Measurements from ENCODE around the gene DEDD2.

DNA sequence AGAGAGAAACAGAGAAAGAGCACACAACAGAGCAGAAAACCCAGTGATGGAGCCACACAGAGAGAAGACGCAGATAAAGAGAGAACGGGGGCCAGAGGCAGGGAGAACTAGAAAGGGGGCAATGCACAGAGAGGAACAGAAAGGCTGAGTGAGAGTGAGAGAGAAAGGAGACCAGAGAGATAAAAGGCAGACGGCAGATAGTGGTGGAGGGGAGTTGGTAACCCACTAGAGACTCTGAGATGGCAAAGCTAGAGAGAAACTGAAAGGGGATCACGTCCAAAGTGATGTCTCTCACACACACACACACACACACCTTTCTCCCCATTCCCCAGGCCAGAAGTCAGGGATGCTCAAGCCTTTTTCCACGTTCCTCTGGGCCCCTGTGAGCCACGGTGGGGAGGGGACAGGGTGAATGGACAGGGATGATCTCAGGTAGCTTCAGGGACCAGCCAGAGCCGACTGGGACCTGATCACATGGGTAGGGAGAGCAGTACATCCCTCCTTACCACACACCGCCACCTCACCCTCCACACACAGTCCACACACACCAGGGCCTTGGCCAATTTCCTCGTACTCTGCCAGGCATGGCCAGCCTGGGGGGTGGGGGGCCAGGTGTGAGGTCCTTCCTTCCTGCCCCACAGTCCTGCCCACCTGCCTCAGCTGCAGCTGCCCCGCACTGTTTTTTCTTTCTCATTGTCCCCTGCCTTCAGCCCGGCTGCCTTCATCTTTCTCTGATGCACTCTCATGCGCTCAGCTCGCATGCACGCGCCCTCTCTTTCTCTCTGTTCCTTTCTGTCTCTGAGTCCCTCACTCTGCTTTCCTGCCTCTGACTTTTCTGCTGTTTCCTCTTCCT, 62.8 kb downstream of the DEDD2 start:
- TF ChIP-seq, protein P1, sequence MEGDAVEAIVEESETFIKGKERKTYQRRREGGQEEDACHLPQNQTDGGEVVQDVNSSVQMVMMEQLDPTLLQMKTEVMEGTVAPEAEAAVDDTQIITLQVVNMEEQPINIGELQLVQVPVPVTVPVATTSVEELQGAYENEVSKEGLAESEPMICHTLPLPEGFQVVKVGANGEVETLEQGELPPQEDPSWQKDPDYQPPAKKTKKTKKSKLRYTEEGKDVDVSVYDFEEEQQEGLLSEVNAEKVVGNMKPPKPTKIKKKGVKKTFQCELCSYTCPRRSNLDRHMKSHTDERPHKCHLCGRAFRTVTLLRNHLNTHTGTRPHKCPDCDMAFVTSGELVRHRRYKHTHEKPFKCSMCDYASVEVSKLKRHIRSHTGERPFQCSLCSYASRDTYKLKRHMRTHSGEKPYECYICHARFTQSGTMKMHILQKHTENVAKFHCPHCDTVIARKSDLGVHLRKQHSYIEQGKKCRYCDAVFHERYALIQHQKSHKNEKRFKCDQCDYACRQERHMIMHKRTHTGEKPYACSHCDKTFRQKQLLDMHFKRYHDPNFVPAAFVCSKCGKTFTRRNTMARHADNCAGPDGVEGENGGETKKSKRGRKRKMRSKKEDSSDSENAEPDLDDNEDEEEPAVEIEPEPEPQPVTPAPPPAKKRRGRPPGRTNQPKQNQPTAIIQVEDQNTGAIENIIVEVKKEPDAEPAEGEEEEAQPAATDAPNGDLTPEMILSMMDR (IDR thresholded peaks at IDR 0.05 in 8 of 11, conservative IDR thresholded peaks at IDR 0.05 in 3 of 11), result no peak
- TF ChIP-seq POLR2A (IDR thresholded peaks at IDR 0.05), result no peak
- TF ChIP-seq POLR2AphosphoS5 (IDR thresholded peaks at IDR 0.05), result peak in 2 of 3 donors; percentile 54

Measured in spleen (tissue), 7 donors.